Sigmoid colon (tissue), 7 donors: ENCODE data around the gene LTBP1. TPM values are rescaled to one million over a fixed set of nuclear protein-coding genes. Genes with fewer than 3 reads are reported as not detected.

ENCODE experiments used
- DNase-seq: peaks from one replicate; pipeline ENCODE4 v3.0.0-alpha.2; 2019
- H3K27ac ChIP-seq, 4 donors: fragments of 200-600 bp; sonication (generic); one replicate each; pipeline ENCODE4 v1.5.1; 2016 to 2019; ENCODE audit warnings: mild to moderate bottlenecking in 1 of 4
- H3K27me3 ChIP-seq, 3 donors: fragments of 200-600 bp; sonication (generic); one replicate each; pipeline ENCODE4 v1.5.1; 2019; ENCODE audit warnings: mild to moderate bottlenecking in 1 of 3
- H3K36me3 ChIP-seq, 4 donors: fragments of 200-600 bp; sonication (generic); one replicate each; pipeline ENCODE4 v1.5.1; 2016 to 2019
- H3K4me1 ChIP-seq, 4 donors: fragments of 200-600 bp; sonication (generic); one replicate each; pipeline ENCODE4 v1.5.1; 2017 to 2019
- H3K4me3 ChIP-seq, 4 donors: fragments of 200-600 bp; sonication (generic); one replicate each; pipeline ENCODE4 v1.5.1; 2017 to 2019; ENCODE audit warnings: mild to moderate bottlenecking in 2 of 4, moderate library complexity in 1 of 4
- H3K9me3 ChIP-seq, 4 donors: fragments of 200-600 bp in 3 of 4; sonication (generic) in 3 of 4; one replicate each; pipeline versions ENCODE4 v1.5.1 to v1.6.1; 2013 to 2019
- EP300 ChIP-seq, 4 donors: sonication (generic); formaldehyde crosslinking; IDR thresholded peaks; one replicate each; pipeline ENCODE4 v1.6.1; 2017; ENCODE audit warnings: antibody characterized with exemption in 4 of 4
- POLR2A ChIP-seq, 2 donors: fragments of 450-650 bp; IDR thresholded peaks; one replicate each; pipeline ENCODE4 v1.6.1; 2016; ENCODE audit warnings: antibody characterized with exemption in 2 of 2, mild to moderate bottlenecking in 2 of 2, moderate library complexity in 2 of 2
- POLR2AphosphoS5 ChIP-seq, 4 donors: sonication (generic); formaldehyde crosslinking; IDR thresholded peaks; one replicate each; pipeline ENCODE4 v1.6.1; 2017; ENCODE audit warnings: antibody characterized with exemption in 4 of 4
- WGBS, 2 donors: extraction: QIAGEN DNeasy Blood & Tissue Kit; methylation state at CpG; one replicate each; pipeline ENCODE4 v1.1.7; 2013; 5-methylcytosine and 5-hydroxymethylcytosine counted together
- intact Hi-C: fragments of 100-400 bp; cut with DNase I; formaldehyde crosslinking; loops from one replicate; pipeline ENCODE4 v1.15.1; 2023
- polyA plus RNA-seq, 3 donors: library from polyadenylated mRNA; stranded (reverse); fragments of 200-250 nt; gene quantifications; one replicate each; pipeline ENCODE4 v1.2.3, GENCODE V29; 2013
- total RNA-seq, 4 donors: library from RNA; depleted of rRNA; stranded (reverse); fragments of >200 nt; gene quantifications; one replicate each; pipeline ENCODE4 v1.1.0, GENCODE V29; 2016
- TF ChIP-seq, protein P1 (sequence below), 4 experiments: fragments of 450-650 bp in 3 of 4; fragments of 200-600 bp in 1 of 4; IDR thresholded peaks; one replicate each; pipeline ENCODE4 v1.5.1; 2016 to 2019; ENCODE audit warnings: antibody characterized with exemption in 4 of 4, mild to moderate bottlenecking in 3 of 4, moderate library complexity in 2 of 4
- donor health status: healthy with polysubstance abuse.
- donor health status: Bipolar disorder and iron deficiency.
- donor health status: healthy.

The LTBP1 gene
- total and polyA plus RNA-seq, 7 donors: 3.0 to 102 (median 34.2) TPM

DNA sequence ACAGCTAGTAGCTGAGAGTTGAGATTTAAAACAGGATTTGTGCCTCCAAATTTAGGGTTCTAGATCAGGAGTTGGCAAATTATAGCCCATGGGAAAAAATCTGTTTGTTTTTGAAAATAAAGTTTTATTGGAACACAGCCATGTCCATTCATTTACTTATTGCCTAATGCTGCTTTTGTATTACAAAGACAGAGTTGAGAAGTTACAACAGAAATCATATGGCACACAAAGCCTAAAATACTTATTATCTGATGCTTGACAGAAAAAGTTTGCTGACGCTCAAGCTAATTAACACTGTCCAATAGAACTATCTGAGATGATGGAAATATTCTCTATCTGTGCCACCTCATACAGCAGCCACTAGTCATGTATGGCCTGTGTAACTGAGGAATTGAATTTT lies 300.6 kb downstream of the LTBP1 start:
- 91 to 94% methylated on average over 1 of the region's 1 CpG for WGBS, 2 donors
- Histone ChIP-seq H3K27me3 (no peaks in the 10 kb centered on the region), H3K4me3 (no peak overlapping the region), H3K4me1 (peaks cover 0 to 10% (median 0%) of the 10 kb centered on the region in 4 donors), H3K9me3 (no peaks in the 10 kb centered on the region), H3K27ac (no peak overlapping the region), H3K36me3 (peaks cover 0 to 6% (median 2%) of the 10 kb centered on the region in 4 donors)
- intact Hi-C loops: no loop called here
- TF ChIP-seq POLR2A (IDR thresholded peaks at IDR 0.05) (no peak), EP300 (IDR thresholded peaks at IDR 0.05) (no peak), POLR2AphosphoS5 (IDR thresholded peaks at IDR 0.05) (no peak)
- TF ChIP-seq, protein P1, sequence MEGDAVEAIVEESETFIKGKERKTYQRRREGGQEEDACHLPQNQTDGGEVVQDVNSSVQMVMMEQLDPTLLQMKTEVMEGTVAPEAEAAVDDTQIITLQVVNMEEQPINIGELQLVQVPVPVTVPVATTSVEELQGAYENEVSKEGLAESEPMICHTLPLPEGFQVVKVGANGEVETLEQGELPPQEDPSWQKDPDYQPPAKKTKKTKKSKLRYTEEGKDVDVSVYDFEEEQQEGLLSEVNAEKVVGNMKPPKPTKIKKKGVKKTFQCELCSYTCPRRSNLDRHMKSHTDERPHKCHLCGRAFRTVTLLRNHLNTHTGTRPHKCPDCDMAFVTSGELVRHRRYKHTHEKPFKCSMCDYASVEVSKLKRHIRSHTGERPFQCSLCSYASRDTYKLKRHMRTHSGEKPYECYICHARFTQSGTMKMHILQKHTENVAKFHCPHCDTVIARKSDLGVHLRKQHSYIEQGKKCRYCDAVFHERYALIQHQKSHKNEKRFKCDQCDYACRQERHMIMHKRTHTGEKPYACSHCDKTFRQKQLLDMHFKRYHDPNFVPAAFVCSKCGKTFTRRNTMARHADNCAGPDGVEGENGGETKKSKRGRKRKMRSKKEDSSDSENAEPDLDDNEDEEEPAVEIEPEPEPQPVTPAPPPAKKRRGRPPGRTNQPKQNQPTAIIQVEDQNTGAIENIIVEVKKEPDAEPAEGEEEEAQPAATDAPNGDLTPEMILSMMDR (IDR thresholded peaks at IDR 0.05): no peak
- DNase-seq: no peak

DNA sequence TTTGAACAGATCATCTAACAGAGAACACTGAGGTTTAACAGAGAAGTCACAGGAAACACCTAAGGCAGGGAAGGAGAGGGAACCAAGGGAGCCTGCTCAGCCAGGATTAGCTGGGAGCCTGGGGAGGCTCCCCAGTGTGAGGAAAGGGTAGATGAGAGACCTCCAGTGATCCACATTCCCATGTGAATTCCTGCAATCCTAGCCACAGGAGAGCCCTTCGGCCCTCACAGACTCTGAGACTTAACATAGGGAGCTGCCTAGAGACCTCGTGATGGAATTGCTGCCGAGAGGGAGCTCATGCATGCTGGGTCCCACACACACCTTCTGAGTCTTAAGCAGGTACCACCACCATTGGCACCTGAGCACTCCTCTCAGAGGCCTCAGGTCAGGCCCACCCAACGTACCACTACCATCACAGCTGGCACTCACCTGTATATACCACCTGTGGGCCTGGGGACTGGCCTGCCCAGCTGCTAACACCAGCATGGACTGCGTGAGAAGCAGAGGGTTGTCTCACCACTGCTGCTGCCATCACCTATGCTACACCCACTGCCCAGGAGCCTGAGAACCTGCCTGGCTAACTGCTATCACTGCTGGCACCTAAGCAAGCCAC lies 303.8 kb downstream of the LTBP1 start:
- no peak overlapping the region for H3K27ac ChIP-seq
- no peak overlapping the region for H3K4me3 ChIP-seq
- intact Hi-C loops: no loop called here
- 95 to 96% methylated on average over 5 of the region's 5 CpGs for WGBS, 2 donors
- H3K9me3 ChIP-seq: no peaks in the 10 kb centered on the region
- no peak for DNase-seq
- no peak for TF ChIP-seq POLR2A (IDR thresholded peaks at IDR 0.05)
- TF ChIP-seq, protein P1 (IDR thresholded peaks at IDR 0.05): no peak
- no peak for TF ChIP-seq POLR2AphosphoS5 (IDR thresholded peaks at IDR 0.05)
- no peak for TF ChIP-seq EP300 (IDR thresholded peaks at IDR 0.05)
- peaks cover 0 to 21% (median 2%) of the 10 kb centered on the region in 4 donors for H3K36me3 ChIP-seq
- H3K4me1 ChIP-seq: no peaks in the 10 kb centered on the region
- no peaks in the 10 kb centered on the region for H3K27me3 ChIP-seq

DNA sequence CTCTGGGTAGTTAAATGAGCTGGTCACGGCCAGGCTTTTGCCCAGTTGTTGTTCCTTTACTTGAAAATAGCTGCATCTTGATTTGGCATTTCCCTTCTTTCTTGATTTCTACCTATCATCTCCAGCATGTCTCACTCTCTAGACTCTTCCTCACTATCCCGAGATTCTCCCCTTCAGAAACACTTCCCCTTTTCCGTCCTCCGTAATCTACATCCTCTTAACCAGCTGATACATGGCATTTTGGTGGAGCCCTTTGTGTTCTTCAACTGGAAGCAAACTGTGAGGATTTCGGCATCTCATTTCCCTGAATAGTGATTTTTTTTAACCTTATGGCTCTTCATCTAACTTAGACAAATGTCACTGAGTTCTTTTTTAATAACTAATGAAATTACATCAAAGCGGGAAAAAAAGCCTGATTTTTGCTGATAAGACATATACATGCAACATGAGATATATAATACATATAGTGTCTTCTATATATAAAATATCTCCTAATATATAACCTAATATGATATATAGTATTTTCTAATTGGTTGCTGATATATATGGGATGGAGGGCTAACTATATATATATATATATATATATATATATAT lies 309.5 kb downstream of the LTBP1 start:
- DNase-seq: no peak
- no peak overlapping the region for H3K27ac ChIP-seq
- H3K4me3 ChIP-seq: no peak overlapping the region
- peaks cover 0 to 15% (median 0%) of the 10 kb centered on the region in 4 donors for H3K36me3 ChIP-seq
- 85 to 97% methylated on average over 6 of the region's 6 CpGs for WGBS, 2 donors
- intact Hi-C loops: no loop called here
- H3K9me3 ChIP-seq: no peaks in the 10 kb centered on the region
- no peaks in the 10 kb centered on the region for H3K4me1 ChIP-seq
- TF ChIP-seq POLR2A (IDR thresholded peaks at IDR 0.05) (no peak), POLR2AphosphoS5 (IDR thresholded peaks at IDR 0.05) (no peak), EP300 (IDR thresholded peaks at IDR 0.05) (no peak)
- TF ChIP-seq, protein P1 (IDR thresholded peaks at IDR 0.05): no peak
- no peaks in the 10 kb centered on the region for H3K27me3 ChIP-seq

GRCh38 chr2:33258387-33258786 lies 311.6 kb downstream of the LTBP1 start:
- intact Hi-C loops: no loop called here
- H3K36me3 ChIP-seq: peaks cover 0 to 10% (median 1%) of the 10 kb centered on the region in 4 donors
- H3K27me3 ChIP-seq: no peaks in the 10 kb centered on the region
- 77 to 84% methylated on average over 4 of the region's 4 CpGs for WGBS, 2 donors
- no peaks in the 10 kb centered on the region for H3K9me3 ChIP-seq
- H3K4me3 ChIP-seq: no peak overlapping the region
- H3K27ac ChIP-seq: no peak overlapping the region
- no peaks in the 10 kb centered on the region for H3K4me1 ChIP-seq
- DNase-seq: no peak
- TF ChIP-seq POLR2AphosphoS5 (IDR thresholded peaks at IDR 0.05) (no peak), EP300 (IDR thresholded peaks at IDR 0.05) (no peak), POLR2A (IDR thresholded peaks at IDR 0.05) (no peak)
- TF ChIP-seq, protein P1 (IDR thresholded peaks at IDR 0.05): no peak
